ENCODE data around the gene MT1B.

Gene MT1B

DNA sequence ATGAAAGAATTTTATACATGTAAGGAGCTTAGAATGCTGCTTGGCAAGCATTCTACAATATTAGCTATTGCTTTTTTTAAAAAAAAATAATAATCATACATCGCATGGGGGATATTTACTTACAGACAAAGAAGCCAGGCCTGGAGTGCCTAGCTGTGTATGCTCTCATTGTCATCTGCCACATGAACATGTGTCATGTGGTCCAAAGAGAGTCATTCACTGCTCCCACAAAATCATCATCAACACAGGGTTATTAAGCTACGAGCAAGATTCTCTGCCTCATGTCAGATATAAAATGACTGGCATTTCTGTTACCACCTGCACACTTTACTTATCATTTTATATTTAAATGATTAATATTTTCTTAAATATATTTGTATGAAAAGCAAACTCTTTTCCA is 28.0 kb upstream of the MT1B start:
- TF ChIP-seq, protein P1, sequence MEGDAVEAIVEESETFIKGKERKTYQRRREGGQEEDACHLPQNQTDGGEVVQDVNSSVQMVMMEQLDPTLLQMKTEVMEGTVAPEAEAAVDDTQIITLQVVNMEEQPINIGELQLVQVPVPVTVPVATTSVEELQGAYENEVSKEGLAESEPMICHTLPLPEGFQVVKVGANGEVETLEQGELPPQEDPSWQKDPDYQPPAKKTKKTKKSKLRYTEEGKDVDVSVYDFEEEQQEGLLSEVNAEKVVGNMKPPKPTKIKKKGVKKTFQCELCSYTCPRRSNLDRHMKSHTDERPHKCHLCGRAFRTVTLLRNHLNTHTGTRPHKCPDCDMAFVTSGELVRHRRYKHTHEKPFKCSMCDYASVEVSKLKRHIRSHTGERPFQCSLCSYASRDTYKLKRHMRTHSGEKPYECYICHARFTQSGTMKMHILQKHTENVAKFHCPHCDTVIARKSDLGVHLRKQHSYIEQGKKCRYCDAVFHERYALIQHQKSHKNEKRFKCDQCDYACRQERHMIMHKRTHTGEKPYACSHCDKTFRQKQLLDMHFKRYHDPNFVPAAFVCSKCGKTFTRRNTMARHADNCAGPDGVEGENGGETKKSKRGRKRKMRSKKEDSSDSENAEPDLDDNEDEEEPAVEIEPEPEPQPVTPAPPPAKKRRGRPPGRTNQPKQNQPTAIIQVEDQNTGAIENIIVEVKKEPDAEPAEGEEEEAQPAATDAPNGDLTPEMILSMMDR (conservative IDR thresholded peaks at IDR 0.05; ENCODE audit: low read depth) = no peak
- ChIA-PET CTCF (interaction anchor here (0.7 kb wide), 1 partner anchor 14 kb away, joined by 3 read pairs; no protein-coding TSS in a partner anchor), POLR2A (ENCODE audit: low non-redundant PET) (interaction anchor here (0.8 kb wide), 1 partner anchor 18 kb away, joined by 3 read pairs; no protein-coding TSS in a partner anchor)
- H3K27ac ChIP-seq = no peak overlapping the region
- DNase-seq (ENCODE audit: low spot score) = no peak

GRCh38 chr16:56625140-56625942 is 26.3 kb upstream of the MT1B start, which contains the start of gene MT1E:
Gene MT1E (plus strand): TSS chr16:56625781. CDS start chr16:56625852, 71 bp downstream.
- POLR2A ChIA-PET (ENCODE audit: low non-redundant PET) = interaction anchor here (0.7 to 2.4 kb wide), 6 partner anchors 14 to 64 kb away, joined by 4 to 14 read pairs (median 7); partner anchors contain the start of gene MT2A
- DNase-seq (ENCODE audit: low spot score) = peak; percentile 71
- TF ChIP-seq, protein P1 (conservative IDR thresholded peaks at IDR 0.05; ENCODE audit: low read depth) = no peak
- peak within 1 kb of the TSS; percentile 90 for H3K27ac ChIP-seq
- CTCF ChIA-PET = interaction anchor here (0.6 to 1.1 kb wide), 3 partner anchors 18 to 77 kb away, joined by 3 to 6 read pairs (median 5); no protein-coding TSS in a partner anchor

- POLR2A ChIA-PET (ENCODE audit: low non-redundant PET) = interaction anchor here (0.7 to 2.4 kb wide), 6 partner anchors 15 to 63 kb away, joined by 4 to 14 read pairs (median 7); partner anchors contain the start of gene MT2A
- no peak for DNase-seq (ENCODE audit: low spot score)
- peak overlapping the region; percentile 90 for H3K27ac ChIP-seq
- CTCF ChIA-PET = interaction anchor here (0.6 to 1.1 kb wide), 3 partner anchors 25 to 76 kb away, joined by 3 to 5 read pairs (median 3); no protein-coding TSS in a partner anchor
- TF ChIP-seq, protein P1 (conservative IDR thresholded peaks at IDR 0.05; ENCODE audit: low read depth) = no peak
Observed at GRCh38 chr16:56625943-56626654, 25.6 kb upstream of the MT1B start.

- peak overlapping the region; percentile 90 for H3K27ac ChIP-seq
- TF ChIP-seq, protein P1 (conservative IDR thresholded peaks at IDR 0.05; ENCODE audit: low read depth) = no peak
- CTCF ChIA-PET = interaction anchor here (0.7 to 0.9 kb wide), 2 partner anchors 47 to 75 kb away, joined by 3 read pairs; no protein-coding TSS in a partner anchor
- POLR2A ChIA-PET (ENCODE audit: low non-redundant PET) = interaction anchor here (0.7 to 2.4 kb wide), 3 partner anchors 12 to 20 kb away, joined by 3 to 14 read pairs (median 11); no protein-coding TSS in a partner anchor
- no peak for DNase-seq (ENCODE audit: low spot score)
Observed at GRCh38 chr16:56626685-56627084, 25.0 kb upstream of the MT1B start.

DNA sequence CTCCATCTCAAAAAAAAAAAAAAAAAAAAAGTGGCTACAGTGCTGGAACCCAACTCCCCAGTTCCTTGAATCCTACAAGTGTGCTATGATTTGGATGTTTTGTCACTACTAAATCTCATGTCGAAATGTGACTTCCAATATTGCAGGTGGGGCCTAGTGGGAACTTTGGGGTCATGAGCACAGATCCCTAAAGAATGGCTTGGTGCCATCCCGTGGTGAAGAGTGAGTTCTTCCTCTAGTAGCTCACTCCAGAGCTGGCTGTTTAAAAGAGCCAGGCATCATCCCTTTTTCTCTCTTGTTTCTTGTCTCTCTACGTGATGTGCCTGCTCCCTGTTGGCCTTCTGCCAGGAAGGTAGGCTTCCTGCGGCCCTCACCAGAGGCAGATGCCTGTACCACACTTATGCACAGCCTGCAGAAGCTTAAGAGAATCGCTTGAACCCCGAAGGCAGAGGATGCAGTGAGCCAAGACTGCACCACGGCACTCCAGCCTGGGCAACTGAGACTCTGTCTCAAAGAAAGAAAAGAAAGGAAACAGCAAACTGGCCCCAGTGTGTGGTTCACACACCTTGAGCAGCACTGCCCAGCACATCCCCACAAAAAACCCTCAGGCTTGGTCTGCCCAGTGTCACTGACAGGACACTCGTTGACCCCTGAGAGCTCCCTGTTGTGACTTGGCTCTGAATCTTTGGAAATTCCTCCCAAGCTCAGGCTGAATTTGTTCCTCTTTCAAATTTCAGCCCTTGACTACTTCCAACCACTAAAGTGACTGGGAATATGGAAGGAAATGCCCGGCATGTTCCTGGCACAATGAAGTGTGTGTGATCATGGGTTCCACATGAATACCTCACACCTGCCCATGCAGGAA is 23.0 kb upstream of the MT1B start:
- TF ChIP-seq, protein P1 (conservative IDR thresholded peaks at IDR 0.05; ENCODE audit: low read depth) = no peak
- no peak for DNase-seq (ENCODE audit: low spot score)
- POLR2A ChIA-PET (ENCODE audit: low non-redundant PET) = interaction anchor here (0.6 kb wide), 1 partner anchor 1520 kb away, joined by 3 read pairs; no protein-coding TSS in a partner anchor
- CTCF ChIA-PET = no interaction called here
- peak overlapping the region; percentile 90 for H3K27ac ChIP-seq
